Activated CD4-positive, alpha-beta memory T cell treated with anti-CD3 and anti-CD28 coated beads, Interleukin-2, amount 10 ng/mL, durations not matched to agents 7 days and 5 days (primary cell): ENCODE data around the gene TUBD1. TPM values are rescaled to one million over a fixed set of nuclear protein-coding genes. Genes with fewer than 3 reads are reported as not detected.
A peak's percentile ranks its signal among the peaks of the same experiment; 100 is the strongest.
"Not testable (repeated sequence)": the region's sequence is repeated elsewhere in the genome, so short reads cannot be mapped to it uniquely, and the experiment has no call there.

Experiments
- CTCF ChIA-PET: fragments of 350-600 bp; sonication (Branson Sonifier 250); formaldehyde crosslinking; loops from one replicate; lab custom pipeline; 2021; ENCODE audit warnings: antibody characterized with exemption, inconsistent platforms; lab: Charles Lee
- POLR2A ChIA-PET: fragments of 350-600 bp; sonication (Branson Sonifier 250); formaldehyde crosslinking; loops from one replicate; lab custom pipeline; 2021; ENCODE audit warnings: antibody characterized with exemption; lab: Charles Lee
- DNase-seq: peaks from one replicate; pipeline ENCODE4 v3.0.0-alpha.2; 2020
- H3K27ac Mint-ChIP-seq: one replicate; pipeline ENCODE4 v1.8.0; 2021; ENCODE audit warnings: mild to moderate bottlenecking, mixed read lengths
- H3K27me3 Mint-ChIP-seq: one replicate; pipeline ENCODE4 v1.8.0; 2021; ENCODE audit warnings: mixed read lengths
- H3K36me3 Mint-ChIP-seq: one replicate; pipeline ENCODE4 v1.8.0; 2021; ENCODE audit warnings: low read depth, mixed read lengths
- H3K4me1 Mint-ChIP-seq: one replicate; pipeline ENCODE4 v1.8.0; 2021; ENCODE audit warnings: mixed read lengths
- H3K4me3 Mint-ChIP-seq: one replicate; pipeline ENCODE4 v1.8.0; 2021; ENCODE audit warnings: mild to moderate bottlenecking, mixed read lengths
- H3K9me3 Mint-ChIP-seq: one replicate; pipeline ENCODE4 v1.8.0; 2021; ENCODE audit warnings: mixed read lengths
- total RNA-seq, 2 experiments: library from RNA; stranded (reverse); gene quantifications; one replicate each; pipeline ENCODE4 v1.2.3, GENCODE V29; 2021

The TUBD1 gene
- total RNA-seq, 2 experiments from 2014 or later, result 11.4 to 11.7 TPM

DNA sequence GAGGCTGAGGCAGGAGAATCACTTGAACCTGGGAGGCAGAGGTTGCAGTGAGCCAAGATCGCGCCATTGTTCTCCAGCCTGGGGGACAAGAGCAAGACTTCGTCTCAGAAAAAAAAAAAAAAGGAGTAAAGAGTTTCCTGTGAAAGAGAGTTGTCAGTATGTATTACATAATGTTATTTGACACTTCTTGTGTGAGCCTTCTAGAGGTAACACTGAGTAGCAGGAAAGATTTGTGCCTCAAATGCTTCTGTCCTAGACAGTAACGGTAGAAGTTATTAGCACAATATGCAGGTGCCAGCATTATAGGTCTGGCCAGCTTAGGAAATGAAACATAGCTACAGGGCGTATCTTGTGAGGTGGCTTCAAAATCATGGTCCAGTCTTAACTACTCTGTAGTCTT lies 6.4 kb upstream of the TUBD1 start:
- Mint-ChIP-seq H3K4me3 (no peak overlapping the region), H3K36me3 (peaks cover 16% of the 10 kb centered on the region), H3K27ac (no peak overlapping the region), H3K9me3 (no peaks in the 10 kb centered on the region), H3K27me3 (no peaks in the 10 kb centered on the region), H3K4me1 (peaks cover 35% of the 10 kb centered on the region)
- POLR2A ChIA-PET, result no interaction called here
- CTCF ChIA-PET, result no interaction called here
- DNase-seq, result no peak

DNA sequence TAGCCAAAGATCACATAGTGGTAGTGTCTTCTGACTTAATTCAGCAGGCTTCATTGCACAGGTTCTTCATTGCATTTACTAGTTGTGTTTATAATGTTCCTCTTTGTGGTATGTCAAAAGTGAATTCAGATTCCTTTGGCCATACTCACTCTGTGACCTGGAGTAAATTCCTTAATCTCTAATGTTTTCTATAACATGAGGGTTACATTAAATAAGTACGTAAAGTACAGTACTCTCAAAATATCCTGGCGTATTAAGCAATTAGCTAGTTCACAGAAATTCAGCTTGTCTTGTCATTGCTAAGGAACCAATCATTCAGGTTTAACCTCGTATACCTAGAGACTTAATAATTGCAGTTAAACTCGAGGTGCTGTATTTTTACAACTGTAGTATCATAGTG lies 4.3 kb upstream of the TUBD1 start:
- peaks cover 39% of the 10 kb centered on the region for H3K4me1 Mint-ChIP-seq
- POLR2A ChIA-PET, result no interaction called here
- no peaks in the 10 kb centered on the region for H3K27me3 Mint-ChIP-seq
- H3K9me3 Mint-ChIP-seq, result no peaks in the 10 kb centered on the region
- H3K4me3 Mint-ChIP-seq, result no peak overlapping the region
- CTCF ChIA-PET, result no interaction called here
- no peak overlapping the region for H3K27ac Mint-ChIP-seq
- no peak for DNase-seq
- H3K36me3 Mint-ChIP-seq, result peaks cover 22% of the 10 kb centered on the region

DNA sequence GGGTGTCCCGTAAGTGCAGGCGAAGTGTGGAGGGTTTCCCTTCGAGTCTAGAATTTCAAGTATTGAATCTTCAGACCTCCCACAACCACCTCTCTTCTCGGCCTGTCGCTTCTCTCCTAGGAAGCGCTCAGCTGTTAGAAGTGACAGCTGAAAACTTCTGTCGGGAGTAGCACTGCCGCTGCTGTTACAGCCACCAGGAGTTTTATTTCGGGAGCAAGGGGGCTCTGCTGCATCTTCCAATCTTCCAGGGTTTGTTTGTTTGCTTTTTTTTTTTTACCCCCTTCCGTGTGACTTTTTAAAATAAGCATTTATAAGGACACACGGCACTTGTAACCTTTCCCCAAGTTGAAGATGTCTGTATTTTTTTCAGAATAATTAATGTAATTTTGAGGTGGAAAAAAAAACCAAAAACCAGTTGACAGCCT lies 945 bp upstream of the TUBD1 start:
- Mint-ChIP-seq H3K4me1 (peaks cover 53% of the 10 kb centered on the region), H3K27me3 (no peaks in the 10 kb centered on the region), H3K36me3 (peaks cover 26% of the 10 kb centered on the region), H3K27ac (peak overlapping the region; percentile 96), H3K9me3 (no peaks in the 10 kb centered on the region), H3K4me3 (peak overlapping the region; percentile 100)
- POLR2A ChIA-PET, result interaction anchor here (0.5 to 4.4 kb wide), 36 partner anchors 11 to 738 kb away, joined by 3 to 29 read pairs (median 4); partner anchors contain the start of genes CLTC, PRR11, PTRH2 and RNFT1
- CTCF ChIA-PET, result interaction anchor here (0.7 to 1.7 kb wide), 3 partner anchors 18 to 143 kb away, joined by 3 to 7 read pairs (median 6); no protein-coding TSS in a partner anchor
- no peak for DNase-seq

DNA sequence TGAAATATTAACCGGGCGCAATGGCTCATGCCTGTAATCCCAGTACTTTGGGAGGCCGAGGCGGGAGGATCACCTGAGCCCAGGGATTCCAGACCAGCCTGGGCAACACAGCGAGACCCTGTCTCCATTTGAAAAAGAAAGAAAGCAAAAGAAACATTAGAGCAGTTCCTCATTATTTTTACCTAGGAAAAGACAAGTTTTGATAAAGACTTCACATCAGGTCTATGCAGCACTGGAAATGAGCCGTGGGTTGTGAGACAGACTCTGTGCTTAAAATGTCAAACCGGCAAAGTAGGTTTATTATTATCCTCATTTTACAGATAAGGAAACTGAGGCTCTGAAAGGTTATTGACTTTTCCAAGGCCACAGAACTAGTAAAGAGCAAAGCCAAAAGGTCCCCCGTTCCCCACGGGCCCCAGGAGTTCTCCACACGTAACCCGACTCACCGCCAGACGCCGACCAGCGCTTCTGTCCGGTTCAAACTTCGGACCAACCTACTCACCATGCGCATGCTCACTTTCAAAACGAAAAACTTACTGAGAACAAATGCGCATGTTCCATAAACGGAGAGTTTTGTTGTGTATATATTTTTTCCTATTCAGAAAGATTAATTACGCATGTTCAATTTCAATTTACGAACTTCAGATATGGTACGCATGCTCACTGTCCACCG lies 356 bp downstream of the TUBD1 start:
- Mint-ChIP-seq H3K36me3 (peaks cover 32% of the 10 kb centered on the region), H3K4me1 (peaks cover 50% of the 10 kb centered on the region), H3K27ac (peak overlapping the region; percentile 96), H3K4me3 (peak overlapping the region; percentile 100), H3K9me3 (no peaks in the 10 kb centered on the region), H3K27me3 (no peaks in the 10 kb centered on the region)
- ChIA-PET CTCF (interaction anchor here (0.9 to 1.7 kb wide), 5 partner anchors 22 to 148 kb away, joined by 3 to 9 read pairs (median 4); no protein-coding TSS in a partner anchor), POLR2A (interaction anchor here (0.6 to 4.4 kb wide), 30 partner anchors 10 to 707 kb away, joined by 3 to 29 read pairs (median 4); partner anchors contain the start of genes CLTC, PPM1D, PTRH2 and RNFT1)
- DNase-seq, result no peak

DNA sequence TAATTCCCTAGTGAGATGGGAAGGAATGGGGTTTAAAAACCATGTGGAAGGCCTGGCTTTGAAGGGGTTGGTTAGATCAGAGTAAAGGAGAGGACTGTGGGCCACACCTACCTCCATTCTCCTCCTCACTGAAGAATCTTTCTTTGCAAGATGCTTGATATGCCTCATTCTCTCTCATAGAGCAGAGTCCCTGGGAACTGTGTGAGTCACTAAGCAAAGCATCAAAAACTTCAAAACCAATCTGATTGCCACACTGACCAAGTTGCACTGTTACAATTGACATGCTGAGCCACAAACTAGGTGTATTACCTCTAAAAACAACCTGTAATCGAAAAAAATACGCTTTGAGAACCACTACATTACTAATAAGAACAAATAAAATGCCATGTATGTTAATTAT lies 2.0 kb downstream of the TUBD1 start:
- POLR2A ChIA-PET, result interaction anchor here (3.5 to 4.4 kb wide), 3 partner anchors 20 to 137 kb away, joined by 13 to 29 read pairs (median 19); no protein-coding TSS in a partner anchor
- Mint-ChIP-seq H3K9me3 (no peaks in the 10 kb centered on the region), H3K4me3 (peak overlapping the region; percentile 28), H3K36me3 (peaks cover 32% of the 10 kb centered on the region), H3K27ac (peak overlapping the region; percentile 12), H3K4me1 (peaks cover 40% of the 10 kb centered on the region), H3K27me3 (no peaks in the 10 kb centered on the region)
- no peak for DNase-seq
- CTCF ChIA-PET, result interaction anchor here (1.7 kb wide), 1 partner anchor 137 kb away, joined by 9 read pairs; no protein-coding TSS in a partner anchor

DNA sequence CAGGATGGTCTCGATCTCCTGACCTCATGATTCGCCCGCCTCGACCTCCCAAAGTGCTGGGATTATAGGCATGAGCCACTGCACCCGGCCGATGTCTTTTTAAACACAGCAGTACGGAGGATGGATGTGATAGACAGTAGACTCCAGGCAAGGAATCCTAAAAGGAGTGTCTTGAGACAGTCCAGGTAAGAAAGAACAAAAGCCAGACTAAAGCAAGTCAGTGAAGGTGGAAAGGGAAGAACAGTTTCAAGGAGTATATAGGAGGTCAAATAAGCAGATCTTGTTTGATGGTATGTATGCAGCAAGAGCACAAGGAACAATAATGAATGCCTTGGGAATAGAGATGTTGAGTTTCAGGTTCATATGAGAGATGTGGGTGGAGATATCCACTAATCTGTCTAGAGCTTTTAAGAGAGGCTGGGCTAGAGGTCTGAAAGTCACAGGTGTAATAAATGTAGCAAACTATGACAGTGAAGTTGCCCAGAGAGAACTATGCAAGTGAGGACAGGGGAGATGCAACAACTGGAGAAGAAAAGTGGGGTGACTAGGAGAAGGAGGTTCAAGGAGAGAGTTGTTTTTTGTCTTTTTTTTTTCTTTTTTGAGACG lies 4.5 kb downstream of the TUBD1 start:
- POLR2A ChIA-PET, result no interaction called here
- Mint-ChIP-seq H3K27ac (no peak overlapping the region), H3K9me3 (no peaks in the 10 kb centered on the region), H3K36me3 (peaks cover 44% of the 10 kb centered on the region), H3K27me3 (no peaks in the 10 kb centered on the region), H3K4me3 (no peak overlapping the region), H3K4me1 (peaks cover 25% of the 10 kb centered on the region)
- CTCF ChIA-PET, result interaction anchor here (0.7 kb wide), 2 partner anchors 135 to 138 kb away, joined by 3 read pairs; no protein-coding TSS in a partner anchor
- DNase-seq, result no peak

DNA sequence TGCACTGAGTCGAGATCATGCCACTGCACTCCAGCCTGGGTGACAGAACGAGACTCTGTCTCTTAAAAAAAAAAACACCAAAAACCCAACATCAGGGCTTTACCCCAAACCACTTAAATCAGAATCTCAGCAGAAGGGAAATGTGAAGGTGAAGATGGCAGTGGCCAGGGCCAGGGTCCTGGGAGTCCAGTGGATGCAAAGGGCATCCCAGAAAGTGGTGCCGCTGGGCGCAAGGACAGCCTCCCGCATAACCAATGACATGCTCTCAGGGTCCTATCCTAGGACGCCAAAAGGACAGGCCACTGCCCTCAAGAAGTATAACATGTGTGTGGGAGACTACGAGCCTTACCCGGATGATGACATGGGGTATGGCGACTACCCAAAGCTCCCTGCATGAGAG lies 7.9 kb downstream of the TUBD1 start:
- H3K4me1 Mint-ChIP-seq, result peaks cover 6% of the 10 kb centered on the region
- DNase-seq, result no peak
- no peaks in the 10 kb centered on the region for H3K9me3 Mint-ChIP-seq
- ChIA-PET POLR2A (no interaction called here), CTCF (no interaction called here)
- H3K27me3 Mint-ChIP-seq, result no peaks in the 10 kb centered on the region
- peaks cover 38% of the 10 kb centered on the region for H3K36me3 Mint-ChIP-seq
- no peak overlapping the region for H3K4me3 Mint-ChIP-seq
- H3K27ac Mint-ChIP-seq, result no peak overlapping the region

DNA sequence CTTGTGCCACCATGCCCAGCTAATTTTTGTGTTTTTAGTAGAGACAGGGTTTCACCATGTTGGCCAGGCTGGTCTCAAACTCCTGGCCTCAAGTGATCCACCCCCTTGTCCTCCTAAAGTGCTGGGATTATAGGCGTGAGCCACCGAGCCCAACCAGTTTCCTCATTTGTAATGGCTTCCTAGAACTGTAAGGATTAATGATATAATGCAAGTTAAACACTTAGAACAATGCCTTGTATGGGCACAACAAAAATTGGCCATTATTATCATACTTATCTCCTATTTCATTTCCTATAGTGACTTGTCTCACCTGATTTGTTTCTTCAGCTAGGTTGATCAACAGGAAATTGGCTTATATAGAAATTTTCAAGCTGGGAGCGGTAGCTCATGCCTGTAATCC lies 14.1 kb downstream of the TUBD1 start:
- Mint-ChIP-seq H3K4me3 (no peak overlapping the region), H3K4me1 (peaks cover 2% of the 10 kb centered on the region), H3K27me3 (no peaks in the 10 kb centered on the region), H3K27ac (no peak overlapping the region), H3K9me3 (no peaks in the 10 kb centered on the region), H3K36me3 (peaks cover 32% of the 10 kb centered on the region)
- ChIA-PET POLR2A (interaction anchor here (1.3 kb wide), 1 partner anchor 22 kb away, joined by 3 read pairs; no protein-coding TSS in a partner anchor), CTCF (no interaction called here)
- DNase-seq, result no peak

DNA sequence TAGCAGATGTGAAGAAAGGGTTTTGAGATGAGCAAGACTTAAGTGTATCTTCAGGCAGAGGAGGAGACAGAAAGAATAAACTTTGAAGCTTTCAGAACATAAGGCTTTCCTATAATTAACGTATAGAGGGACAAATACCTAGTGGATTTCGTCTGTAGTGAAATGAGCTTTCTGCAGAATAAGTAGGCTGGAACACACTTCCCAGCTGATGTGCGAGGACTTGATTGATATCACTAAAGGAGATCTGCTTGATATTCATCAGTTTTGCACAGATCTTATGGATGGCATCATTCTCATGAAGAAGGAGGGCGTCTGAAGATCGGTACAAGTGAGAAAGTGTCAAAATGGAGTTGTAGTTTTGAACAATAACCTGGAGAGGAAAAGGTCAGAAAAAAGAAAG lies 14.8 kb downstream of the TUBD1 start:
- no peak for DNase-seq
- Mint-ChIP-seq H3K27me3 (no peaks in the 10 kb centered on the region), H3K9me3 (no peaks in the 10 kb centered on the region), H3K27ac (no peak overlapping the region), H3K36me3 (peaks cover 32% of the 10 kb centered on the region), H3K4me1 (peaks cover 2% of the 10 kb centered on the region), H3K4me3 (no peak overlapping the region)
- ChIA-PET POLR2A (interaction anchor here (0.6 kb wide), 1 partner anchor 15 kb away, joined by 3 read pairs; the partner anchor contains the start of genes RPS6KB1 and TUBD1), CTCF (no interaction called here)

DNA sequence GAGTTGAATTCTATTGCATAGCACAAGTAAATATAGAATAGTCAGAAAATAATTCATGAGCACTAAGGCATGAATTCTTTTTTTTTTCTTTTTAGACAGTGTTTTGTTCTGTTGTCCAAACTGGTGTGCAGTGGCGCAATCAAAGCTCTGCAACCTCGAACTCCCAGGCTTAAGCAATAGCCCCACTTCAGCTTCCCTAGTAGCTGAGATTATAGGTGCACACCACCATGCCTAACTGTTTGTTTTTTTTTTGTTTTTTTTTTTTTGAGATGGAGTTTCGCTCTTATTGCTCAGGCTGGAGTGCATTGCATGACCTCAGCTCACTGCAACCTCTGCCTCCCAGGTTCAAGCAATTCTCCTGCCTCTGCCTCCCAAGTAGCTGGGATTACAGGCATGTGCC lies 16.6 kb downstream of the TUBD1 start:
- no peak overlapping the region for H3K27ac Mint-ChIP-seq
- CTCF ChIA-PET, result interaction anchor here (0.6 kb wide), 1 partner anchor 36 kb away, joined by 5 read pairs; no protein-coding TSS in a partner anchor
- peaks cover 29% of the 10 kb centered on the region for H3K36me3 Mint-ChIP-seq
- no peak for DNase-seq
- H3K4me3 Mint-ChIP-seq, result no peak overlapping the region
- POLR2A ChIA-PET, result no interaction called here
- no peaks in the 10 kb centered on the region for H3K27me3 Mint-ChIP-seq
- H3K4me1 Mint-ChIP-seq, result peaks cover 2% of the 10 kb centered on the region
- no peaks in the 10 kb centered on the region for H3K9me3 Mint-ChIP-seq

DNA sequence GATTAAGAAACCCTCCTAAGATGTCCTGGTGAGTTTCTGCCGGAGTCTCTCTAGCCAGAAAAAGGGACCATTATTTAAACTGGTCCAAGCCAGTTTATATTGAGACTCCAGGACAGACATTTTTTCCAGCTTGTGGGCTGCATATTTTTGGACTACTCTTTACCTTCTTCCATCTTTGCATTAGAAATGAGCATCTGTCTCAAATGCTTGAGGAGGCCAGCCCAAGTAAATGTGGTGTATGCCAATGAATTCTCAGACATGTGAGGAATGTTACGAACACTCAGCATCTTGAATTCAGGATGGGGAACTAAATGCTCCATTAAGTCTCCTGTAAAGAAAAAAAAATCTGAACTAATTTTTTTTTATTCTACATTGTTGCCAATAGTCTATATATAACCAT lies 18.4 kb downstream of the TUBD1 start:
- Mint-ChIP-seq H3K27ac (no peak overlapping the region), H3K9me3 (no peaks in the 10 kb centered on the region), H3K36me3 (peaks cover 23% of the 10 kb centered on the region), H3K4me1 (no peaks in the 10 kb centered on the region), H3K27me3 (no peaks in the 10 kb centered on the region), H3K4me3 (no peak overlapping the region)
- CTCF ChIA-PET, result interaction anchor here (0.7 kb wide), 2 partner anchors 37 to 49 kb away, joined by 4 to 5 read pairs; no protein-coding TSS in a partner anchor
- DNase-seq, result no peak
- POLR2A ChIA-PET, result interaction anchor here (0.6 kb wide), 1 partner anchor 129 kb away, joined by 3 read pairs; no protein-coding TSS in a partner anchor

DNA sequence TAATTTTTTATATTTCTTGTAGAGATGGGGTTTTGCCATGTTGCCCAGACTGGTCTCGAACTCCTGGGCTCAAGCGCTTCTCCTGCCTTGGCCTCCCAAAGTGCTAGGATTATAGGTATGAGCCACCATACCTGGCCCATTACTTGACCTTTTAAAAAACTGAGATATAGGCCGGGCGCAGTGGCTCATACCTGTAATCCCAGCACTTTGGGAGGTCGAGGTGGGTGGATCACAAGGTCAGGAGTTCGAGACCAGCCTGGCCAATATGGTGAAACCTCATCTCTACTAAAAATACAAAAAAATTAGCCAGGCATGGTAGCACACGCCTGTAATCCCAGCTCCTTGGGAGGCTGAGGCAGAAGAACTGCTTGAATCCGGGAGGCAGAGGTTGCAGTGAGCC lies 19.3 kb downstream of the TUBD1 start:
- H3K4me3 Mint-ChIP-seq, POLR2A ChIA-PET, H3K4me1 Mint-ChIP-seq, H3K9me3 Mint-ChIP-seq, H3K27ac Mint-ChIP-seq, CTCF ChIA-PET, H3K27me3 Mint-ChIP-seq, DNase-seq: not testable (repeated sequence)
- H3K36me3 Mint-ChIP-seq, result peaks cover 25% of the 10 kb centered on the region

DNA sequence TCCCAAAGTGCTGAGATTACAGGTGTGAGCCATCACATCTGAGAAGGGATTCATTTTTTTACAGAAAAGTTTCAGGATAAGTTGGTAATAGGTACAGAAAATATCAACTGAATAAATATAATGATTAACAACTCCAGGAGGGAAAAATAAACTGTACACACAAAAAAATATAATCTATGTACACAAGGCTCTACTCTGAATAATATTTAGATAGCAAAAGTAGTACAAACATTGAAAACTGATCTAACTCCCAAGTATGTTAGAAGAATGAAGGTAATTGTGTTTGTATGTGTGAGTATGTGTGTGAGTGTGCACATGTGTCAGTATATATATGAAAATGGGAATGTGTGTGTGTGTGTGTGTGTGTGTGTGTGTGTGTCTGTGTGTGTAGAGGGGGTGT lies 20.4 kb downstream of the TUBD1 start:
- ChIA-PET POLR2A (interaction anchor here (4.2 kb wide), 1 partner anchor 20 kb away, joined by 13 read pairs; the partner anchor contains the start of genes RPS6KB1 and TUBD1), CTCF (interaction anchor here (1.6 kb wide), 1 partner anchor 9 kb away, joined by 3 read pairs; no protein-coding TSS in a partner anchor)
- no peaks in the 10 kb centered on the region for H3K9me3 Mint-ChIP-seq
- H3K4me3 Mint-ChIP-seq, result no peak overlapping the region
- no peak overlapping the region for H3K27ac Mint-ChIP-seq
- no peaks in the 10 kb centered on the region for H3K4me1 Mint-ChIP-seq
- DNase-seq, result no peak
- H3K27me3 Mint-ChIP-seq, result no peaks in the 10 kb centered on the region
- H3K36me3 Mint-ChIP-seq, result peaks cover 18% of the 10 kb centered on the region
